Activated effector memory CD4-positive, alpha-beta T cell treated with Interleukin-2 at 50 U/mL for 16 hours (primary cell): ENCODE results near the gene NPLOC4.

Source experiments
- DNase-seq: peaks from one replicate; pipeline ENCODE4 v3.0.0-alpha.2; 2020

The NPLOC4 gene

DNA sequence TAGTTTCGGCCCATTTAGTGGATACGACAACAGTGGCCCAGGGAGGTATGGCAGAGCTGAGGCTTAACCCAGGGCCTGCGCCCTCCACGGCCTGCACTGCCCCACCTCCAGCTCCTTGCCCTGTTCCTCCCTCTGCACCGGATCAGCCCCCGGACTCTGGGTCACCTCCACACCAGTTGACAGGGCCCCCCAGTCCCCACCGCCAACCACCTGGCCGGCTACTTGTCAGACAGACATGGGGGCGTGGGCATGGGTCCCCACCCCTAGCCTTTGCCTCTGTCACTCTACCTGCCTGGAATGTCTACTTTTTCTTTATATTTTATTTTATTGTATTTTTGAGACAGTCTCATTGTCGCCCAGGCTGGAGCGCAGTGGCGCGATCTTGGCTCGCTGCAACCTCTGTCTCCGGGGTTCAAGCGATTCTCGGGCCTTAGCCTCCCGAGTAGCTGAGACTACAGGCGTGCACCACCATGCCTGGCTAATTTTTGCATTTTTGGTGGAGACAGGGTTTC is 121.3 kb downstream of the NPLOC4 start:
- DNase-seq = no peak

- DNase-seq = peak; percentile 61
Observed at GRCh38 chr17:81514739-81515529, 122.0 kb downstream of the NPLOC4 start.

- no peak for DNase-seq
Observed at GRCh38 chr17:81514489-81514738, 122.5 kb downstream of the NPLOC4 start.

DNA sequence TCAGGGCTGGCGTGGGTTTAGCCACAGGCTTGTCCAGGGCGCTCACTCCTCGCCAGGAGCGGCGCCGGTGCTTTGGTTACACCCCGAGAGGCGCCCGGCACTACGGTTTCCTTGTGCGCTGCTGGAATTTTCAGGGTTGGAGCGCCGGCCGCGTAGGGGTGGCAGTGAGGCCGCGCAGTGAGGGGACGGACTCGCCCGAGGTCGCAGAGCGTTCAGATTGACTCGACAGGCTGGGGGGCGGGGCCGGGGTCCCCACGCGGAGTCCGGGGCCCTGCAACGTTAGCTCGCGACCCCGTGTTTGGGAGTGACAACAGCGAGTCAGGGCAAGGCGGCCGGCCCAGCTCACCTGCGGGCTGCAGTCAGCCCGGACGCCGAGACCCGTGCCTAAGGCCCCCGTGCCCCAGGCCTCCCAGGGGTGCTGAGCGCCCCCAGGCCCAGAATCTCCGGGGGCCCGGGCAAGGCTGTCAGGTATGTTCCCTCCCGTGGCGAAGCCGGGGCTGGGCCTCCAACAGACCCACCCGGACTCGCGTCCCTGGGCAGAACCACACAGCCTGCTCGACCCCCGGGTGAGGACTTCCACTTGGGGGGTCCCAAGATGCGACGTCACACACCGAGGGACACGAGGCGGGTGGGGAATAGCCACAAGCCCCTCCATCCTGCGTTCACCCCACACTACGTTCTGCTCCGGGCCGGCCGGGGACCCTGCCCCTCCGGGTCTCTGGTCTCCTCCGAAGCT is 123.0 kb downstream of the NPLOC4 start:
- DNase-seq = peak; percentile 27

GRCh38 chr17:81513372-81513752 is 123.5 kb downstream of the NPLOC4 start:
- peak; percentile 45 for DNase-seq

DNA sequence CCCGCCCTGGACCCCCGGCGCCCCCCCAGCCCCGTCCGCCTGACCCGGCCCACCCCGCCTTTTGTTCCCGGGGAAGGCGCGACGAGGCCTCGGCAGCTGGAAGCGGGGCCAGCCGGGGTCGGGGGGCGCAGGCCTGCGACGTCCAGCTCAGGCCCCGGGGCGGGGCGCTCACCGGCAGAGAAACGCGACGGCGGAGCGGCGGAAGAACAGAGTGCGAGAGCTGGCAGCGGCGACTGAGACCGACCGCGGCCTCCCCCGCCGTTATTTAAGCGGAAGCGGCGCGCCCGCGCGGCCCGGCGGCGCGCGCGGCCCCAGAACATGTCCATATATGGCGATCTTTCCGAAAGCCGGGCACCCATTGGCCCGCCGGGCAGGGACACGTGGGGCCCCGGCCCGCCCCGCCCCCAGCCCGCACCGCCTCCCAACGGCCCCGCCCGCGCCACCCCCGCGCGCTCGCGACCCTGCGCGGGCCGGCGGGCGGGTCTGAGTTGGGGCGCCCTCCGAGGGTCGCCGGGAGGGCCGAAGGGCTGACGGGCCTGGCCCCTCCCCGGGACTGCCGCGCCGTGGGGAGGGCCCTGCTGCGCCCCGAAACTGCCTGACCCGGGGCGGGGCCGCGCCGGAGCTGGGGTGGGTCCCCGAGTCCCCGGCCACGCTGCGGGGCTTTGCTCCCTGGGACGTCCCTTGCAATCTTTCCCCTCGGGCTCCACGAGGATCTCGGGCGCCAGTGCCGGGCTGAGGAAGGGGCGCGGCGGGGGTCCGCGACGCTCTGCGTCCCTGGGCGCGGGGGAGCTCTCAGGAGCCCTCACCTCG is 124.1 kb downstream of the NPLOC4 start, which contains the start of gene ACTG1:
ACTG1 (minus strand) TSS at position 238 of the 810 bp plus-strand sequence. CDS start 445 bp downstream, outside the sequence.
- DNase-seq = peak; percentile 91

DNA sequence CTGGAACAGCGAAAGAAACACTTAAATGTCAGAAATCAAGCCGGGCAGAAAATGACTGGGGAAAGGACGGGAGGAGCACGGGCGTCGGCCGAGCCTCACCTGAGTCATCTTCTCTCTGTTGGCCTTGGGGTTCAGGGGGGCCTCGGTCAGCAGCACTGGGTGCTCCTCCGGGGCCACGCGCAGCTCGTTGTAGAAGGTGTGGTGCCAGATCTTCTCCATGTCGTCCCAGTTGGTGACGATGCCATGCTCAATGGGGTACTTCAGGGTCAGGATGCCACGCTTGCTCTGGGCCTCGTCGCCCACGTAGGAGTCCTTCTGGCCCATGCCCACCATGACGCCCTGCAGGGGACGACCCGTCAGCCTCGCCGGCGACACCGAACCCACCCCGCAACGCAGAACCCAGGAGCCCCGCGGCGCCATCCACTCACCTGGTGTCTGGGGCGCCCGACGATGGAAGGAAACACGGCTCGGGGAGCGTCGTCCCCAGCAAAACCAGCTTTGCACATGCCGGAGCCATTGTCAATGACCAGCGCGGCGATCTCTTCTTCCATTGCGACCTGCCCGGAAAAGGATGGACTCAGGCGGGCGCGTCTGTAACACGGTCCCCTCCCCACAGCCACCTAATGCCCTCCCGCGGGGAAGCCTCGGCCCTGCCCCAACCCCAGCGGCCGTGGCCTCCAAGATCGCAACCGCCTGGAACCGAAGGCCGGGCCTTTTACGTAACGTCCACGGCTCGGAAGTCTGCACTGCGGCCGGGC is 124.9 kb downstream of the NPLOC4 start:
- peak; percentile 25 for DNase-seq

DNA sequence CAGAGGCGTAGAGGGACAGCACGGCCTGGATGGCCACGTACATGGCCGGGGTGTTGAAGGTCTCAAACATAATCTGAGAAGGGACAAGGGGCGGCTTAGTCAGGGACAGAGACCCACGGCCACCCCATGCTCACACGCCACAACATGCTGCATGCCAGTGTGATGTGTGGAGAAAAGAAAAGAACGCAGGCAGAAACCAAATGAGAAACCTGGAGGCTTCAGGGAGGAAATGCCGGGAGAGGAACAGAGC is 125.4 kb downstream of the NPLOC4 start:
- no peak for DNase-seq

DNA sequence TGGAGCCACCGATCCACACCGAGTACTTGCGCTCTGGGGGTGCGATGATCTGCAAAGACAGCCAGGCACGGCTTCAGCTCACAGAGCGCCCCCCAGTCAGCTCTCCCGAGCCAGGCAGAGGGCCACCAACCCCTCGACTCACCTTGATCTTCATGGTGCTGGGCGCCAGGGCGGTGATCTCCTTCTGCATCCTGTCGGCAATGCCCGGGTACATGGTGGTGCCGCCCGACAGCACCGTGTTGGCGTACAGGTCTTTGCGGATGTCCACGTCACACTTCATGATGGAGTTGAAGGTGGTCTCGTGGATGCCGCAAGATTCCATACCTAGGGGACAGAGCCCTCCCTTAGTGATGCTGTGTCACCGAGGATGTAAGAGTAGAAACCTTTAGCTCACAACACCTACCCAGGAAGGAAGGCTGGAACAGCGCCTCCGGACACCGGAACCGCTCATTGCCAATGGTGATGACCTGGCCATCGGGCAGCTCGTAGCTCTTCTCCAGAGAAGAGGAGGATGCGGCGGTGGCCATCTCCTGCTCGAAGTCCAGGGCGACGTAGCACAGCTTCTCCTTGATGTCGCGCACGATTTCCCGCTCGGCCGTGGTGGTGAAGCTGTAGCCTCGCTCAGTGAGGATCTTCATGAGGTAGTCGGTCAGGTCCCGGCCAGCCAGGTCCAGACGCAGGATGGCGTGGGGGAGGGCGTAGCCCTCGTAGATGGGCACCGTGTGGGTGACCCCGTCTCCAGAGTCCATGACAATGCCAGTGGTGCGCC is 125.9 kb downstream of the NPLOC4 start:
- peak; percentile 32 for DNase-seq

- DNase-seq = no peak
Observed at GRCh38 chr17:81509972-81510784, 126.7 kb downstream of the NPLOC4 start.

DNA sequence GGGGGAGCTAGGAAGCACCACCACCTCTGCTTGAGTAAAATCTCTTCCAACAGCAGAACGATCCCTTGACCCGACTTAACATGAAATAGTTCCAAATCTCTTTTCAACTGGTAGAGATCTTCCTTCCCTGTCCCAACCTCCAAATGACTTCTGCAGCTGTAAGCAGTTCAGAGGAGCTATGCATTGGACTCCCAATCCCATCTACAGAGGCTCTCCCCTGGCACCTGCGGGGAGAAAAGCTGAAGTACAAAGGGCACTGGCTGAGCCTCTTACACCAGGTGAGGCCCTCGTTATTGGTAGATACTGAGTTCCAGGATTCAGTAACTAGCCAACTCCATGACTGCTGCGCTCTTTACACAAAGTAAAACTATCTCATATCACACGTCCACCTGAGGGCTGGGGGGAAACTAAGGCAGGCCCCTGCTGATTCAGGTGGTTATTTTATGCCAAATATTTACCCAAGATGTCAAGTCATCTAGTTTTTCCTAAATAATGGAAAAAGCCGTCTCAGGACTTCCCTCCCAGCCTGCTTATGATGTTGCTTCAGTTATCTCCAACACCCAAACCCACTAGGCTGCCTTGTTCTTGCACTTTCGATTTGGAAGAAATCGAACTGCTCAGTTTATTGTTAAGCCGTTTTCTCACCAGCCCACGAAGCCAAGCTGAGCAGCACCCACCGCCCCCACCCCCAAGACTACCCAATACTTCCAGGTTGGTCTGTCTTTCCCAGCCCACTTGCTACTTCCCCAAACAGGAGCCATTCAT is 127.5 kb downstream of the NPLOC4 start:
- DNase-seq = no peak

GRCh38 chr17:81508639-81509206 is 128.2 kb downstream of the NPLOC4 start:
- DNase-seq = no peak
